ENCODE measurements around the gene GOLGA1.
"Not testable (repeated sequence)": the region's sequence is repeated elsewhere in the genome, so short reads cannot be mapped to it uniquely, and the experiment has no call there.

The GOLGA1 gene

DNA sequence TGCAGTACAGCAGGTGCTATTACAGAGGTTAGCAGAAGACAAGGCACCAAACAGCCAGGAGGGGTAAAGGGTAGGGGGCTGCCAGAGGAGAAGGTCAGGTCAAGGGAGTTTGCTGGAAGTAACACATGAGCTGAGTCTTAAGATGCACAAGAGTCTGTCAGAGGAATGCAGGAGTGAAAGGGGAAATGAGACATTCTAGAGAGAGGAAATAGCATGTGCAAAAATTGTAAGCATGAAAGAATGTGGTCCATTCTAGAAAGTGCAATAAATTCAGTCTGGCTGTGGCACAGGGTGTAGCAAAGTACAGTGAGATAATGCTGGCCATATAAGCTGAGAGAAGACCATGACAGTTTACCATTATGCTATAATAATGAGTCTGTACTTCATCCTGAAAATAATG lies 6.6 kb downstream of the GOLGA1 start:
- H3K36me3 ChIP-seq (ENCODE audit: insufficient read depth, low read length), result peaks cover 38% of the 10 kb centered on the region
- H3K4me2 ChIP-seq (ENCODE audit: low read length), result no peak overlapping the region
- H3K9ac ChIP-seq (ENCODE audit: low read depth, low read length), result no peak overlapping the region
- H3K27me3 ChIP-seq (ENCODE audit: control insufficient read depth, insufficient read depth, low read length), result no peaks in the 10 kb centered on the region
- H3K4me3 ChIP-seq (ENCODE audit: low read length), result no peak overlapping the region
- H3K9me3 ChIP-seq (replicated peaks; ENCODE audit: low read length), result no peaks in the 10 kb centered on the region
- H3K4me1 ChIP-seq (ENCODE audit: control insufficient read depth, insufficient read depth, low read length), result peaks cover 10% of the 10 kb centered on the region

DNA sequence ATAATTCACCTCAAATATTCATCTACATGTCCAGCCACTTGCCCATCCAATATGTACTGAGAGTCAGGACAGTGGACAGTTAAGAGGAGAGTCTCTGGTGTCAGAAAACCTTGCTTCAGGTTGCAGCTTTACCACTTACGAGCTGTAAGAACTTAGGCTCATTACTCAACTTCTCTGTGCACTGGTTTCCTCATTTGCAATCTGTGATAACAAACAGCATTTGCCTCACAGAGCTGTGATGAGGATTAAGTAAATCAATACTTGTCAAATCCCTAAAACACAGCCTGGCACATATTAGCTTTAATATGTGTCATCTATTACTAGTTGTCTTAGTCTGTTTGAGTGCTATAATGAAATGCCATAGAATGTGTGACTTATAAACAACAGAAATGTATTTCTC lies 8.6 kb downstream of the GOLGA1 start:
- H3K4me2 ChIP-seq (ENCODE audit: low read length), result no peak overlapping the region
- no peak overlapping the region for H3K9ac ChIP-seq (ENCODE audit: low read depth, low read length)
- H3K9me3 ChIP-seq (replicated peaks; ENCODE audit: low read length), result no peaks in the 10 kb centered on the region
- peaks cover 56% of the 10 kb centered on the region for H3K36me3 ChIP-seq (ENCODE audit: insufficient read depth, low read length)
- no peaks in the 10 kb centered on the region for H3K27me3 ChIP-seq (ENCODE audit: control insufficient read depth, insufficient read depth, low read length)
- no peak overlapping the region for H3K4me3 ChIP-seq (ENCODE audit: low read length)
- peaks cover 10% of the 10 kb centered on the region for H3K4me1 ChIP-seq (ENCODE audit: control insufficient read depth, insufficient read depth, low read length)

DNA sequence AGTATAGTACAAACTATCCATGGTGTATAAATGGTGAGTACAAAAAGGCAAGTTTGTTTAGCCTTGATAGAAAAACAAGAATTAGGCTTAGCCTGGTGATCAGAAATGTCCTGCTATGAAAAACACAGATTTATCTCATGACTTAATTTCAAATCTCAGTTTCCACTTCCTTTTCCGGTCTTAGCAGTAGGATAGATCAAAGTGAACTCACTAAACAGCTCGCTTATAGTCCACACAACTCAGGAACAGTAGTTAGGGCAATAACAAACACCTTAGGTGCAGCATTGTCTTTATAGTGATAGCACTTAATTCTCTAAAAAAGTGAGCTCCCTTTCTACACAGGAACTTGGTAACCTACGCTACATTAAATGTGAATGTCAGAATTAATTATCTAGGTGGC lies 11.4 kb downstream of the GOLGA1 start:
- no peak overlapping the region for H3K4me3 ChIP-seq (ENCODE audit: low read length)
- peaks cover 4% of the 10 kb centered on the region for H3K4me1 ChIP-seq (ENCODE audit: control insufficient read depth, insufficient read depth, low read length)
- no peaks in the 10 kb centered on the region for H3K9me3 ChIP-seq (replicated peaks; ENCODE audit: low read length)
- H3K36me3 ChIP-seq (ENCODE audit: insufficient read depth, low read length), result peaks cover 54% of the 10 kb centered on the region
- H3K27me3 ChIP-seq (ENCODE audit: control insufficient read depth, insufficient read depth, low read length), result no peaks in the 10 kb centered on the region
- H3K4me2 ChIP-seq (ENCODE audit: low read length), result no peak overlapping the region
- no peak overlapping the region for H3K9ac ChIP-seq (ENCODE audit: low read depth, low read length)

DNA sequence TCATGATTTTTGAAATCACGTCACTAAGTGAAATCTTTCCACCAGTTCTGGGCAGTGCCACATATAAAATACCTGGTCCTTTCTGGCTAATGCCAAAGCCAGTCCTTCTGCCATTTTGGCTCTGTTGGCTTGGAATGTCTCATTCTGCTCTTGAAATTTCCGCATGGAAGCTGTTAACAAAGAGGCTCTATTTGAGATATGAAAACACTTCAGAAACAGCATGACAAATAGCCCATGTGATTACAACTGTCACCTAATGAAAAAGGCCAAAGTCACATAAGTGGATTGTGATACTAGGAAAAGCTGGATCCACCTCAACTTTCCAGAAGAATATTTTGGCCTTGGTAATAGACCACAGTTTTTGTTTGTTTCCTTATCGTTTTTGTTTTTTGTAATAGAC lies 12.8 kb downstream of the GOLGA1 start:
- peaks cover 45% of the 10 kb centered on the region for H3K36me3 ChIP-seq (ENCODE audit: insufficient read depth, low read length)
- H3K9me3 ChIP-seq (replicated peaks; ENCODE audit: low read length), result no peaks in the 10 kb centered on the region
- no peak overlapping the region for H3K4me2 ChIP-seq (ENCODE audit: low read length)
- no peaks in the 10 kb centered on the region for H3K27me3 ChIP-seq (ENCODE audit: control insufficient read depth, insufficient read depth, low read length)
- H3K9ac ChIP-seq (ENCODE audit: low read depth, low read length), result no peak overlapping the region
- no peak overlapping the region for H3K4me3 ChIP-seq (ENCODE audit: low read length)
- H3K4me1 ChIP-seq (ENCODE audit: control insufficient read depth, insufficient read depth, low read length), result no peaks in the 10 kb centered on the region

DNA sequence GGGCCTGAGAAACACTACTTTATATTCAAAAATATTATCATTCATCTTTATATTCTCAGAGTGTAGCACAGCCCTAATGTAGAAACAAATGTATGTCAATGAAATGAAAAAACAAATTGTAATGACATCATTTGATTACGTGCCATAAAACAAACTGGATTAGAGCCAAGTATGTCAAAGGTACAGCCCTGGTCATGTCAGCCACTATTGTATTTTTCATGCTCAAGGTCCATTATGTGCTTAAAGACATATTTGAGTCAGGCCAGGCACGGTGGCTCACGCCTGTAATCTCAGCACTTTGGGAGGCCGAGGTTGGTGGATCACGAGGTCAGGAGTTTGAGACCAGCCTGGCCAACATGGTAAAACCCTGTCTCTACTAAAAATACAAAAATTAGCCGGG lies 20.5 kb downstream of the GOLGA1 start:
- H3K9me3 ChIP-seq (replicated peaks; ENCODE audit: low read length); H3K4me1 ChIP-seq (ENCODE audit: control insufficient read depth, insufficient read depth, low read length); H3K4me3 ChIP-seq (ENCODE audit: low read length); H3K9ac ChIP-seq (ENCODE audit: low read depth, low read length); H3K4me2 ChIP-seq (ENCODE audit: low read length); H3K27me3 ChIP-seq (ENCODE audit: control insufficient read depth, insufficient read depth, low read length): not testable (repeated sequence)
- H3K36me3 ChIP-seq (ENCODE audit: insufficient read depth, low read length), result peaks cover 37% of the 10 kb centered on the region

DNA sequence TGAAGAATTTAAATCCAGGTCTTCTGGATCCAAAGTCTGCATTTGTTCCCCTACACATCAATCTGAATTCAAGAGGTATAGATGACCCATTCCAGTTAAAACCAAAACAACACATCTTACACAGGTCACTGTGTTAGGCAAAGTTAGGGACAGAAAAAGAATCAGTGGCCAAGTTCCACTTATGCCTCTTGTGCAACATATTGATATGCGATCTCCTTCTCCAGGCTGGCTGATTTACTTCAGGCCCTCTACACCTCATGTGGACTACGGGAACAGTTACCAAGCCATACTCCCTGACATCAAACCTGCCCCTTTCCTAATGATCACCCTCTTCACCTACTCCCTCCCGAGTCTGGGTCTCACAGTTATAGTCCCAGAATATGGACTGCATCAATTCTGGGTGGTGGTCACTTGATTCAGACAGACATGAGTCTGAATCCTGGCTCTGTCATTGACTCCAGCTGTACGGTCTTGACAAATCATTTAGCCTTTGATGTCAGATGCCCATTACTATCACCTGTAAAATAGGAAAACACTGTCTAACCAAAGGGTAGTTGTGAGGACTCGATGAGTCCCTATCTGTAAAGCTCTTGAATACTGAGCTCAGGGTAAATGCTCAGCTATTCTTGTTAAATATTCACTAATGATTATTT lies 26.0 kb downstream of the GOLGA1 start:
- Histone ChIP-seq H3K9me3 (replicated peaks; ENCODE audit: low read length) (no peaks in the 10 kb centered on the region), H3K4me2 (ENCODE audit: low read length) (no peak overlapping the region), H3K9ac (ENCODE audit: low read depth, low read length) (no peak overlapping the region), H3K4me1 (ENCODE audit: control insufficient read depth, insufficient read depth, low read length) (no peaks in the 10 kb centered on the region), H3K36me3 (ENCODE audit: insufficient read depth, low read length) (peaks cover 47% of the 10 kb centered on the region), H3K4me3 (ENCODE audit: low read length) (no peak overlapping the region), H3K27me3 (ENCODE audit: control insufficient read depth, insufficient read depth, low read length) (no peaks in the 10 kb centered on the region)

DNA sequence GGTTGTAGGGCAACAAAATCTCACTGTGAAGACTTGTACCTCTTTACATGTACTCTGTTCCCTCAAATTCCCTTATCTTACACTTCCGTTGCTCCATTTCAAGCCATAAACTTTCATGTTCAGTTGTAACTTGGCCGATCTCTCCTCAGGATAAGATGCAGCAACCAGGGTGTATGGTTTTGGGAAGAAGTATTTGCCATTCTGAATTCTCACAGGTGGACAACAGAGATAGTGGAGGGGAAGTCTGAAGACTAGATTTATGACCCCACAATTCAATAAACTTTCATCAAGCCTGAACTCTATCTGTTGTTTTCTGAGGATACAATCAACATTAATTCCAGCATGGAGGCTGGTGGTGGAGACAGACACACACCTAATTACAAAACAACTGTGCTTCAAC lies 27.5 kb downstream of the GOLGA1 start:
- peaks cover 37% of the 10 kb centered on the region for H3K36me3 ChIP-seq (ENCODE audit: insufficient read depth, low read length)
- H3K4me2 ChIP-seq (ENCODE audit: low read length), result no peak overlapping the region
- no peak overlapping the region for H3K9ac ChIP-seq (ENCODE audit: low read depth, low read length)
- no peaks in the 10 kb centered on the region for H3K27me3 ChIP-seq (ENCODE audit: control insufficient read depth, insufficient read depth, low read length)
- H3K4me1 ChIP-seq (ENCODE audit: control insufficient read depth, insufficient read depth, low read length), result no peaks in the 10 kb centered on the region
- H3K9me3 ChIP-seq (replicated peaks; ENCODE audit: low read length), result no peaks in the 10 kb centered on the region
- no peak overlapping the region for H3K4me3 ChIP-seq (ENCODE audit: low read length)

DNA sequence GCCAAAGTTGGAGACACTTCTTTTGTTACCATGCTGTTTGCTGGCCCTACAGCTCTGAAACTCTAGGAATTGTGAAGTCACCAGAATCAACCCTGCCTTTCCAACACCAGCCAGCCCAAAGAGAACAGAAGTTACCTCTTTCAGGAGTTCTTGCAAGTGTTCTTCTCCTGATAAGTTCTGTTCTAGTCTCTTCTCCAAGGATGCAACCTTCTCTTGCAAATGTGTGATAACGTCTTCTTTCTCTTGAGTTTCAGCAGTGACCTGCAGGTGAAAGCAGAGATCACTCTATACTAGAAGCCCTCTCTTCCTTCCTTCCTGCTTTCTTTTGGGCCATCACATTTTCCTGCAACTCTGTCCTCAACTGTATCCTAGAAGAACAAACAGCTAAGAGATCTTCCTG lies 29.1 kb downstream of the GOLGA1 start:
- Histone ChIP-seq H3K36me3 (ENCODE audit: insufficient read depth, low read length) (peaks cover 33% of the 10 kb centered on the region), H3K4me3 (ENCODE audit: low read length) (no peak overlapping the region), H3K4me2 (ENCODE audit: low read length) (no peak overlapping the region), H3K4me1 (ENCODE audit: control insufficient read depth, insufficient read depth, low read length) (no peaks in the 10 kb centered on the region), H3K9me3 (replicated peaks; ENCODE audit: low read length) (no peaks in the 10 kb centered on the region), H3K9ac (ENCODE audit: low read depth, low read length) (no peak overlapping the region), H3K27me3 (ENCODE audit: control insufficient read depth, insufficient read depth, low read length) (no peaks in the 10 kb centered on the region)

DNA sequence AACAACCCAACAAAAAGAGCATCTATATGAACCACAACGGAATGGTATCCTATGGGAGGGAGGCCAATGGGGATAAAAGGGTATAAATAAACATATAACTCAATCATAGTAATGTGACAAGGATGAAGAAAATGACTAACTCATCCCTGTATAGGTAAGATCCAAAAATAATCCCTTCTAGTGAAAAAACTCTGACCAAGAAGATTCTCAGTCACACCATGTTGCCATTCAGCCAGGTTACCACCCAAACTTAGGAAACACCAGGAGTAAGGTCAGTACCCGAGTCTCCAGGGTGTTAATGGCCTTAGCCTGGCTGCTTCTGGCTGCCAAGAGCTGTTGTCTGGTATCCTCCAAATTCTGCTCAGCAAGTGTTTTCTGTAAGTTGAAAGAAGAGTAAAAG lies 32.8 kb downstream of the GOLGA1 start:
- Histone ChIP-seq H3K9me3 (replicated peaks; ENCODE audit: low read length) (no peaks in the 10 kb centered on the region), H3K27me3 (ENCODE audit: control insufficient read depth, insufficient read depth, low read length) (no peaks in the 10 kb centered on the region), H3K36me3 (ENCODE audit: insufficient read depth, low read length) (peaks cover 22% of the 10 kb centered on the region), H3K4me2 (ENCODE audit: low read length) (no peak overlapping the region), H3K4me3 (ENCODE audit: low read length) (no peak overlapping the region), H3K9ac (ENCODE audit: low read depth, low read length) (no peak overlapping the region), H3K4me1 (ENCODE audit: control insufficient read depth, insufficient read depth, low read length) (no peaks in the 10 kb centered on the region)

DNA sequence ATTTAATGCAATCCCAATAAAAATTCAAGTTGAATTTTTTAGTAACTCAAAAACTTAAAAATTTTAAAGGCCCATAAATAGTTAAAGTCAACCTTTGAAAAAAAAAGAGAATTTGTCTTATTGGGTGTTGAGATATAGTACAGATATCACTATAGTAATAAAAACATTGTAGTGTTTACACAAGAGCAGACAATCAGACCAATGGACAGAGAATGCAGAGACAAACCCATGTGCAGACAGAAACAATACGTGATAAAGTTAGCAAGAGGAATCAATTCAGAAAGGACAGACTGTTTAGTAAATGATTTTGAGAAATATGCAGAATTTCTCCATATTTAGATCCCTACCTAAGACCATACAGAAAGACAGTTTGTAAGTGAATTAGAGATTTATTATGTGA lies 33.9 kb downstream of the GOLGA1 start:
- Histone ChIP-seq H3K4me1 (ENCODE audit: control insufficient read depth, insufficient read depth, low read length) (peaks cover 3% of the 10 kb centered on the region), H3K4me2 (ENCODE audit: low read length) (no peak overlapping the region), H3K27me3 (ENCODE audit: control insufficient read depth, insufficient read depth, low read length) (no peaks in the 10 kb centered on the region), H3K36me3 (ENCODE audit: insufficient read depth, low read length) (peaks cover 14% of the 10 kb centered on the region), H3K4me3 (ENCODE audit: low read length) (no peak overlapping the region), H3K9me3 (replicated peaks; ENCODE audit: low read length) (no peaks in the 10 kb centered on the region), H3K9ac (ENCODE audit: low read depth, low read length) (no peak overlapping the region)

DNA sequence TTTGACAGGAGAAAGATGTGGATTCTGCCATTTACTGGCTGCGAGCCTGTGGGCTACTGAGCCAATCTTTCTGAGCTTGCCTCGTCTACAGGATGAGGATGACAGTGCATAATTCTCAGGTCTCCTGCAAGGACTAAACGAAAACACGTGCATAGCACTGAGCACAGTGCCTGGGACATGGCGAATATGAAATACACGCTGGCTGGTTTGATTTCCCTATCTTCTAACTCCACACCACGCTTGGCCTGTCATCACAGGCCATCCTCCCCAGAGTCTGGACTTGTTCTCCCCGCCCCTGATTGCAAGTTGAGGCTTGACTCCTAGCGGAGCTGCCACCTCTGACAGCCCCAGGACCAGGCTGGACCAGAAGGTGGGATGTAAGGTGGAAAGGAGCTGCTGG lies 41.0 kb downstream of the GOLGA1 start:
- Histone ChIP-seq H3K27me3 (ENCODE audit: control insufficient read depth, insufficient read depth, low read length) (no peaks in the 10 kb centered on the region), H3K36me3 (ENCODE audit: insufficient read depth, low read length) (peaks cover 18% of the 10 kb centered on the region), H3K9ac (ENCODE audit: low read depth, low read length) (no peak overlapping the region), H3K4me1 (ENCODE audit: control insufficient read depth, insufficient read depth, low read length) (peaks cover 9% of the 10 kb centered on the region), H3K4me2 (ENCODE audit: low read length) (no peak overlapping the region), H3K4me3 (ENCODE audit: low read length) (no peak overlapping the region), H3K9me3 (replicated peaks; ENCODE audit: low read length) (no peaks in the 10 kb centered on the region)

DNA sequence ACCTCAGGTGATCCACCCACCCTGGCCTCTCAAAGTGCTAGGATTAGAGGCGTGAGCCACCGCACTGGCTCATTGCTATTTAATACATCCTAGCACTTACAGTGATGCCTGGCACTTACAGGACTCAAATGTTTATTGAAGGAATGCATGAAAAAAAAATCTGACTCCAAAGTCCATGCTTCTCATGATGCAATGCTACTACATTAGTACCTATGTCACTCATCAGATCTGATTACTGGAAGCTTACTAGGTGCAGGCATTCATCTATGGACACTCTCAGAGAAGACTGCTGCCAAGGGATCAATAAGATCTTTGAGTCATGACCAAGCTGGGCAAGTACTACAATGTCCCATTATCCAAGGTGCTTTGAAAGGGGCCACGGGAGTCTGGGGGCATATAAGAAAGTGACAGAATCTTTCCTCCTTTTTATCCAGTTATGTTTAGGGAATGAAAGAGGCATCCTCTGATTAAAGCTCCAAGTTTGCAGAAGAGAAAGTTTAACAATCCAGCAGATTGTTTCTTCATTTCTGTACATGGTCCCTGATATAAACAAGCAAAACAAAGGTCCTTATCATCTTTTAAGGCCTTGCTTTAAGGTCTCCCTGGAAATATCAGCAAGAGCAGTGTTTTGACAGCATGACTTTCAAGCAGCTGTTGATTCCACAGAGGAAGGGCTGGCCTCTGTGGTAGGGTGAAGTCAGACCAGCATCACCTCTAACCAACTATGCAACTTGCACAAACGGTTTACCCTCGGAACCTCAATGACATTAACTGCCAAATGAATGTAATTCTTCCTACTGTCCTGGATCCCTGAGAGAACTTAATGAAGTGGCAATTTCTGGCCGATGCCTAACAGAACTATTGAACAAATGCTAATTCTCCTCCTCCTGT lies 43.1 kb downstream of the GOLGA1 start:
- Histone ChIP-seq H3K4me1 (ENCODE audit: control insufficient read depth, insufficient read depth, low read length) (peaks cover 9% of the 10 kb centered on the region), H3K9ac (ENCODE audit: low read depth, low read length) (no peak overlapping the region), H3K27me3 (ENCODE audit: control insufficient read depth, insufficient read depth, low read length) (no peaks in the 10 kb centered on the region), H3K4me3 (ENCODE audit: low read length) (no peak overlapping the region), H3K9me3 (replicated peaks; ENCODE audit: low read length) (no peaks in the 10 kb centered on the region), H3K4me2 (ENCODE audit: low read length) (no peak overlapping the region), H3K36me3 (ENCODE audit: insufficient read depth, low read length) (peaks cover 32% of the 10 kb centered on the region)
